H1 (cell line): ENCODE measurements around the gene NPIPA1. TPM values are rescaled to one million over a fixed set of nuclear protein-coding genes. Genes with fewer than 3 reads are reported as not detected.
A peak's percentile ranks its signal among the peaks of the same experiment; 100 is the strongest.
"Not testable (repeated sequence)": the region's sequence is repeated elsewhere in the genome, so short reads cannot be mapped to it uniquely, and the experiment has no call there.

Source experiments
- CTCF ChIA-PET: fragments of 300-600 bp; sonication (Branson Sonifier 250); formaldehyde crosslinking; loops from one replicate; lab custom pipeline; 2021; ENCODE audit not compliant: partially characterized antibody; lab: Charles Lee
- POLR2A ChIA-PET: fragments of 300-600 bp; sonication (Branson Sonifier 250); formaldehyde crosslinking; loops from one replicate; lab custom pipeline; 2021; ENCODE audit warnings: inconsistent platforms; ENCODE audit not compliant: partially characterized antibody; lab: Charles Lee
- DNase-seq, 2 experiments: peaks; one replicate each; pipeline versions ENCODE4 v3.0.0 to v3.0.0-alpha.2; 2010 to 2022; ENCODE audit warnings: low spot score in 2 of 2, low read depth in 1 of 2, mixed read lengths in 1 of 2
- FAIRE-seq: peaks from 2 replicates; lab custom pipeline; 2011; peaks lifted over from hg19 to GRCh38; lab: Jason Lieb, UNC
- H2AFZ ChIP-seq: 2 replicates; pipeline ENCODE4 v1.8.1; 2012; ENCODE audit warnings: low read length, inconsistent platforms
- H2AK5ac ChIP-seq: 2 replicates; pipeline ENCODE4 v1.6.1; 2013; ENCODE audit warnings: low read depth, low read length
- H2BK120ac ChIP-seq: replicated peaks from 2 replicates; pipeline ENCODE3; 2013; ENCODE audit warnings: low read depth, low read length, inconsistent platforms
- H2BK12ac ChIP-seq: 2 replicates; pipeline ENCODE4 v1.6.1; 2013; ENCODE audit warnings: low read depth, low read length
- H2BK15ac ChIP-seq: 2 replicates; pipeline ENCODE4 v1.6.1; 2013; ENCODE audit warnings: low read length
- H2BK20ac ChIP-seq: 2 replicates; pipeline ENCODE4 v1.6.1; 2013; ENCODE audit warnings: low read length
- H2BK5ac ChIP-seq: 2 replicates; pipeline ENCODE4 v1.6.1; 2013; ENCODE audit warnings: low read depth, low read length
- H3K14ac ChIP-seq: 2 replicates; pipeline ENCODE4 v1.6.1; 2013; ENCODE audit warnings: inconsistent platforms; ENCODE audit not compliant: insufficient read length
- H3K18ac ChIP-seq: 2 replicates; pipeline ENCODE4 v1.6.1; 2013; ENCODE audit warnings: low read length; ENCODE audit errors: extremely low read depth
- H3K23ac ChIP-seq: 2 replicates; pipeline ENCODE4 v1.6.1; 2013; ENCODE audit warnings: inconsistent platforms; ENCODE audit not compliant: insufficient read length
- H3K23me2 ChIP-seq: 2 replicates; pipeline ENCODE4 v1.6.1; 2013; ENCODE audit warnings: low read depth, low read length
- H3K27ac ChIP-seq: 2 replicates; pipeline ENCODE4 v1.6.1; 2011; ENCODE audit warnings: low read depth, low read length, inconsistent platforms
- H3K27me3 ChIP-seq, 4 experiments: replicated peaks in 1 of 4; 1 replicate in 1 of 4; 2 replicates in 3 of 4; pipeline versions ENCODE4 v1.6.1 to v1.8.1; 2011 to 2013; ENCODE audit warnings: low read length in 3 of 4, mild to moderate bottlenecking in 3 of 4, inconsistent platforms in 2 of 4, mixed read lengths in 2 of 4, moderate library complexity in 1 of 4; ENCODE audit not compliant: control insufficient read depth in 3 of 4, insufficient read depth in 3 of 4; ENCODE audit errors: extremely low read depth in 1 of 4
- H3K36me3 ChIP-seq, 4 experiments: 2 replicates each; pipeline versions ENCODE4 v1.6.1 to v1.8.1; 2011 to 2013; ENCODE audit warnings: mild to moderate bottlenecking in 4 of 4, low read length in 3 of 4, moderate library complexity in 2 of 4, control low read depth in 1 of 4, inconsistent platforms in 1 of 4; ENCODE audit not compliant: insufficient read depth in 4 of 4, control insufficient read depth in 2 of 4
- H3K4ac ChIP-seq: replicated peaks from 2 replicates; pipeline ENCODE3; 2013; ENCODE audit warnings: low read length, low read depth, mixed read lengths, inconsistent platforms; ENCODE audit not compliant: insufficient read length
- H3K4me1 ChIP-seq, 4 experiments: replicated peaks in 1 of 4; 1 replicate in 1 of 4; 2 replicates in 3 of 4; pipeline versions ENCODE4 v1.6.1 to v1.8.1; 2011 to 2013; ENCODE audit warnings: low read length in 3 of 4, inconsistent platforms in 2 of 4, mixed read lengths in 1 of 4; ENCODE audit not compliant: insufficient read depth in 4 of 4, control insufficient read depth in 3 of 4
- H3K4me2 ChIP-seq, 2 experiments: 2 replicates each; pipeline versions ENCODE4 v1.6.1 to v1.8.1; 2011 to 2013; ENCODE audit warnings: low read depth in 2 of 2, low read length in 2 of 2, control low read depth in 1 of 2, inconsistent platforms in 1 of 2, mild to moderate bottlenecking in 1 of 2; ENCODE audit not compliant: insufficient read depth in 1 of 2
- H3K4me3 ChIP-seq, 4 experiments: fragments of 200-600, 300-600 bp in 1 of 4; sonication (generic), shearing (Covaris generic), sonication (Bioruptor Twin) in 1 of 4; 2 replicates each; pipeline versions ENCODE4 v1.5.1 to v1.8.1; 2011 to 2016; ENCODE audit warnings: low read length in 4 of 4, low read depth in 3 of 4, control low read depth in 2 of 4, inconsistent platforms in 2 of 4, mild to moderate bottlenecking in 2 of 4, mixed read lengths in 1 of 4, moderate library complexity in 1 of 4; ENCODE audit not compliant: insufficient read depth in 2 of 4; ENCODE audit errors: extremely low read depth in 1 of 4
- H3K56ac ChIP-seq: replicated peaks from 2 replicates; pipeline ENCODE3; 2013; ENCODE audit warnings: low read depth, mild to moderate bottlenecking, mixed read lengths, low read length, inconsistent platforms; ENCODE audit not compliant: insufficient read length
- H3K79me1 ChIP-seq: 2 replicates; pipeline ENCODE4 v1.6.1; 2013; ENCODE audit warnings: low read depth, low read length, control low read depth
- H3K79me2 ChIP-seq, 2 experiments: 2 replicates each; pipeline versions ENCODE4 v1.6.1 to v1.8.1; 2012 to 2013; ENCODE audit warnings: low read length in 2 of 2, mild to moderate bottlenecking in 2 of 2, inconsistent platforms in 1 of 2; ENCODE audit not compliant: insufficient read depth in 2 of 2, control insufficient read depth in 1 of 2
- H3K9ac ChIP-seq, 4 experiments: replicated peaks in 1 of 4; 1 replicate in 1 of 4; 2 replicates in 3 of 4; pipeline versions ENCODE4 v1.6.1 to v1.8.1; 2011 to 2013; ENCODE audit warnings: low read depth in 3 of 4, low read length in 3 of 4, control low read depth in 2 of 4, mild to moderate bottlenecking in 2 of 4, moderate library complexity in 2 of 4, inconsistent platforms in 1 of 4; ENCODE audit errors: extremely low read depth in 1 of 4
- H3K9me3 ChIP-seq, 2 experiments: 2 replicates each; pipeline versions ENCODE4 v1.6.1 to v1.8.1; 2012 to 2013; ENCODE audit warnings: mild to moderate bottlenecking in 2 of 2, moderate library complexity in 2 of 2, control low read depth in 1 of 2, inconsistent platforms in 1 of 2, low read depth in 1 of 2, low read length in 1 of 2, mixed read lengths in 1 of 2; ENCODE audit not compliant: insufficient read depth in 2 of 2
- H4K20me1 ChIP-seq, 2 experiments: replicated peaks in 1 of 2; 2 replicates each; pipeline versions ENCODE3 to v1.8.1; 2011 to 2013; ENCODE audit warnings: inconsistent platforms in 2 of 2, low read length in 2 of 2, mild to moderate bottlenecking in 1 of 2; ENCODE audit not compliant: insufficient read depth in 2 of 2, control insufficient read depth in 1 of 2
- H4K5ac ChIP-seq: 2 replicates; pipeline ENCODE4 v1.6.1; 2013; ENCODE audit warnings: low read length, low read depth, mixed read lengths, inconsistent platforms; ENCODE audit not compliant: insufficient read length
- H4K8ac ChIP-seq: 2 replicates; pipeline ENCODE4 v1.8.0; 2013; ENCODE audit warnings: mild to moderate bottlenecking, moderate library complexity, low read length, inconsistent platforms; ENCODE audit not compliant: insufficient read depth; ENCODE audit errors: extremely low read depth
- H4K91ac ChIP-seq: replicated peaks from 2 replicates; pipeline ENCODE3; 2013; ENCODE audit warnings: low read length, mixed read lengths, inconsistent platforms; ENCODE audit not compliant: insufficient read length
- WGBS, 2 experiments: shearing (Covaris generic) in 1 of 2; methylation state at CpG; one replicate each; pipeline versions ENCODE4 v1.1.6 to v1.1.7; 2013 to 2015; ENCODE audit warnings: low lambda C conversion rate in 2 of 2, mixed read lengths in 2 of 2, inconsistent platforms in 1 of 2, low coverage in 1 of 2, missing lambda C conversion rate in 1 of 2; ENCODE audit not compliant: insufficient replicate concordance in 2 of 2, insufficient coverage in 1 of 2, insufficient read length in 1 of 2; ENCODE audit errors: extremely low coverage in 1 of 2, missing lambda C conversion rate in 1 of 2; 5-methylcytosine and 5-hydroxymethylcytosine counted together
- polyA plus RNA-seq, 7 experiments: library from polyadenylated mRNA; depleted of rRNA in 3 of 7; stranded (reverse) in 5 of 7; unstranded in 2 of 7; fragments of >200 nt in 5 of 7; fragments of 200-250 nt in 2 of 7; gene quantifications; 1 replicate in 5 of 7; 2 replicates in 1 of 7; 4 replicates in 1 of 7; pipeline versions ENCODE4 v1.2.1 to v1.2.3, GENCODE V29; 2011 to 2013; ENCODE audit warnings: missing spikeins in 2 of 7, mixed read lengths in 2 of 7
- total RNA-seq: library from RNA; stranded (reverse); fragmentation: NEBNext Ultra II Directional; extraction: Animal tissue kit (Norgen Biotek cat#: 25700); gene quantifications from 2 replicates; pipeline ENCODE4 v1.2.1, GENCODE V29; 2021

Gene NPIPA1
- total and polyA plus RNA-seq, 2 of the 8 experiments (the other 6 are each of a cell fraction or from before 2014, with no cell fraction given) = 60.0 to 97.8 TPM

- H3K56ac ChIP-seq, H3K23ac ChIP-seq, H4K91ac ChIP-seq, H3K79me1 ChIP-seq, H2BK5ac ChIP-seq, H4K5ac ChIP-seq, FAIRE-seq, H3K4me1 ChIP-seq, H3K9me3 ChIP-seq, H3K27me3 ChIP-seq, H3K4ac ChIP-seq, CTCF ChIA-PET, H2BK120ac ChIP-seq, H4K20me1 ChIP-seq, H4K8ac ChIP-seq, H3K18ac ChIP-seq, POLR2A ChIA-PET, H2BK12ac ChIP-seq, H3K36me3 ChIP-seq, H3K14ac ChIP-seq, H3K79me2 ChIP-seq, H2BK20ac ChIP-seq, H2BK15ac ChIP-seq, H3K23me2 ChIP-seq, H3K27ac ChIP-seq, H3K4me2 ChIP-seq, H3K9ac ChIP-seq, H2AFZ ChIP-seq, H2AK5ac ChIP-seq: not testable (repeated sequence)
- DNase-seq = peak in 1 of 2 experiments; percentile 83
- WGBS, 2 experiments = 2% methylated on average over 19 of the region's 33 CpGs; no CpG with 5 or more reads in 1 of the 2 experiments
- H3K4me3 ChIP-seq = peak overlapping the region in 2 of 4 experiments; percentile 20 to 42; a peak in 1 of 8 replicates
Measured at GRCh38 chr16:14911954-14912353, 25.3 kb upstream of the NPIPA1 start.

- H3K23ac ChIP-seq, H3K4ac ChIP-seq, H2BK12ac ChIP-seq, H3K56ac ChIP-seq, H3K79me2 ChIP-seq, H4K91ac ChIP-seq, H2BK20ac ChIP-seq, H3K4me3 ChIP-seq, H3K18ac ChIP-seq, H4K20me1 ChIP-seq, H2AFZ ChIP-seq, CTCF ChIA-PET, DNase-seq, H2BK5ac ChIP-seq, H3K14ac ChIP-seq, H2BK15ac ChIP-seq, H3K36me3 ChIP-seq, H3K27me3 ChIP-seq, POLR2A ChIA-PET, H2BK120ac ChIP-seq, H3K4me2 ChIP-seq, H2AK5ac ChIP-seq, H3K9ac ChIP-seq, H4K8ac ChIP-seq, FAIRE-seq, H3K79me1 ChIP-seq, H3K4me1 ChIP-seq, H4K5ac ChIP-seq, H3K23me2 ChIP-seq, H3K9me3 ChIP-seq, H3K27ac ChIP-seq: not testable (repeated sequence)
- WGBS, 2 experiments = no CpG with 5 or more reads among the region's 11 CpGs
Measured at GRCh38 chr16:14912588-14912987, 24.7 kb upstream of the NPIPA1 start.
